ENCODE measurements around the gene MAZ. TPM values are rescaled to one million over a fixed set of nuclear protein-coding genes. Genes with fewer than 3 reads are reported as not detected.

Gene MAZ
- total and polyA plus RNA-seq, 2 donors (not counting 3 experiments of a cell fraction or from before 2014, with no cell fraction given) = 165 to 311 TPM

DNA sequence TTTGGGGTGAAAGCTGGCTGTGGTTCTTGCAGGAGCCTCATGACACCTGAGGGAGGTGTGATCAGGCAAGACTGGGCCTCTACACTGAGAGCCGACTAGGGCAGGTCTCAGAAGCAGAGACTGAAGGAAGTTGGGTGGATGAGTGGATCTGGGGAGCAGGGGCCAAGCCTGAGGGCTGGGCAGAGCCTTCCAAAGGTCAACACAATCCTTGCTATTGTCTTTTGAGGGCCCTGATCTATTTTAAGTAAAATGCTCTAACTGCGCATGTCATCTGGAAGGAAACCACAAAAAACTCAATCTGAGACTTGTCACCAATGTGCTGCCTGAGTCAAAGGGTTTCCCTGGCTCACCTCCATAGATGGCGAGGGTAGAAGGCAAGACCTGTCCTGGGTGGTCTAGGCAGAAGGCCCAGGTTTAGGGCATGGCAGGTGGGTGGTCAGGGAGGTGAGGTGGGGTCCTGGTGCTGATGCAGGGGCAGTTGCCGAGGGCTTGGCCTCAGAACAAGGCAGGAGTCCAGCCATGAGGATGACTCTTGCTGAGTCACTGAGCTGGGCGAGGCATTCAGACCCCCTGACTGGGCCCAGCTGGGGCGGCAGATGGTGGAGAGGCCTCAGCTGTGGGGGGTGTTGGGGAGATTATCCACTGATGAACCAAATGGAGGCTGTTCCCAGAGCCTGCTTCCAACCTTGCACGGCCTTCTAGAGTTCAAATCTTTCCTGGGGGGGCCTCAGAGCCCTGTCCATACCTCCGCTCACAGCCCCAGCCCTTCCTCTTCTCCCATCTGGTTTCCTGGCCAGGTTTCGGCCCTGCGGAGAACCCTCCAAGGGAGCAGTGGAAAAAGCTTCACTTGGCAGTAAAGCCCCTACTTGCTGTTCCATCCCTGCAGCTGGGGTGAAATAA lies 19.1 kb downstream of the MAZ start:
- TF ChIP-seq EZH2 (IDR thresholded peaks at IDR 0.05; ENCODE audit: borderline replicate concordance, low read depth, low read length, severe bottlenecking) = no peak
- TF ChIP-seq FOS (IDR thresholded peaks at IDR 0.05; ENCODE audit: borderline replicate concordance, insufficient read depth, low read length) = peak; percentile 39
- no TSS peak for BruUV-seq (replicated peaks)
- DNase-seq (ENCODE audit: low read depth, low spot score) = peak; percentile 65
- Histone ChIP-seq H3K9me3 (replicated peaks; ENCODE audit: control insufficient read depth, insufficient read depth, low read length) (no peaks in the 10 kb centered on the region), H2AFZ (ENCODE audit: low read depth, low read length) (peak overlapping the region; percentile 7), H4K20me1 (replicated peaks; ENCODE audit: control insufficient read depth, extremely low read depth, insufficient read depth, low read length) (no peaks in the 10 kb centered on the region), H3K36me3 (ENCODE audit: control insufficient read depth in 2 of 2, extremely low read depth in 1 of 2, insufficient read depth in 2 of 2, low read length in 2 of 2) (no peaks in the 10 kb centered on the region), H3K27me3 (ENCODE audit: control insufficient read depth in 2 of 2, insufficient read depth in 2 of 2, low read length in 2 of 2) (no peaks in the 10 kb centered on the region), H3K4me3 (replicated peaks in 1 of 3; ENCODE audit: insufficient read depth in 1 of 3, low read depth in 1 of 3, low read length in 3 of 3) (no peak overlapping the region), H3K27ac (ENCODE audit: insufficient read depth, low read depth, low read length) (peak overlapping the region; percentile 73), H3K4me2 (ENCODE audit: insufficient read depth, low read length) (peak overlapping the region; percentile 40), H3K79me2 (ENCODE audit: control insufficient read depth, insufficient read depth, low read length) (peaks cover 29% of the 10 kb centered on the region), H3K4me1 (ENCODE audit: control insufficient read depth, extremely low read depth, insufficient read depth, low read length) (peaks cover 47% of the 10 kb centered on the region), H3K9me1 (replicated peaks; ENCODE audit: control insufficient read depth, extremely low read depth, insufficient read depth, low read length) (no peaks in the 10 kb centered on the region), H3K9ac (replicated peaks; ENCODE audit: extremely low read depth, insufficient read depth, low read length) (no peak overlapping the region)
- no peak for FAIRE-seq
- intact Hi-C loops (cut with micrococcal nuclease) = loop anchor here (10.0 kb wide), 1 partner anchor 79 kb away; the partner anchor contains the start of gene ASPHD1
- POLR2A ChIA-PET = interaction anchor here (0.6 kb wide), 1 partner anchor 18 kb away, joined by 3 read pairs; no protein-coding TSS in a partner anchor
- dilution Hi-C loops (cut with MboI; ENCODE audit: extremely low pct_ligation_motif_present, low sequenced_read_pairs) = no loop called here
- CTCF ChIA-PET = interaction anchor here (0.6 to 7.0 kb wide), 8 partner anchors 9 to 125 kb away, joined by 3 to 66 read pairs (median 4); partner anchors contain the start of gene PAGR1

DNA sequence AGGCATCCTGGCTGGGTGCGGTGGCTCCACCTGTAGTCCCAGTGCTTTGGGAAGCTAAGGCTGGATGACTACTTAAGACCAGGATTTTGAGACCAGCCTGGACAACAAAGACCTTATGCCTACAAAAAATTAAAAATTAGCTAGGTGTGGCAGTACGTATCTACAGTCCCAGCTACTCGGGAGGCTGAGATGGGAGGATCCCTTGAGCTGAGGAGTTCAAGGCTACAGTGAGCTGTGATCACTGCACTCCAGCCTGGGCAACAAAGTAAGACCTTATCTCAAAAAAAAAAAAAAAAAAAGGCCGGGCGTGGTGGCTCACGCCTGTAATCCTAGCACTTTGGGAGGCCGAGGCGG lies 20.0 kb downstream of the MAZ start:
- FAIRE-seq (no peak), DNase-seq (ENCODE audit: low read depth, low spot score) (no peak)
- H3K36me3 ChIP-seq (ENCODE audit: control insufficient read depth in 2 of 2, extremely low read depth in 1 of 2, insufficient read depth in 2 of 2, low read length in 2 of 2) = peaks cover 0 to 3% of the 10 kb centered on the region in 2 experiments
- BruUV-seq (replicated peaks) = no TSS peak
- no peaks in the 10 kb centered on the region for H3K27me3 ChIP-seq (ENCODE audit: control insufficient read depth in 2 of 2, insufficient read depth in 2 of 2, low read length in 2 of 2)
- no peaks in the 10 kb centered on the region for H4K20me1 ChIP-seq (replicated peaks; ENCODE audit: control insufficient read depth, extremely low read depth, insufficient read depth, low read length)
- ChIA-PET CTCF (interaction anchor here (1.0 to 7.0 kb wide), 6 partner anchors 8 to 41 kb away, joined by 3 to 66 read pairs (median 12); partner anchors contain the start of gene PAGR1), POLR2A (no interaction called here)
- TF ChIP-seq GATA2 (IDR thresholded peaks at IDR 0.05; ENCODE audit: insufficient read depth, insufficient read length, low read depth, low read length) = no peak
- TF ChIP-seq POLR2AphosphoS5 (IDR thresholded peaks at IDR 0.05; ENCODE audit: insufficient read depth, low read depth, low read length) = no peak
- TF ChIP-seq CTCF (IDR thresholded peaks at IDR 0.05; ENCODE audit: extremely low read depth in 1 of 2, insufficient read depth in 1 of 2, low read depth in 1 of 2, low read length in 2 of 2) = no peak
- no peak for TF ChIP-seq MYC (IDR thresholded peaks at IDR 0.05; ENCODE audit: low read depth, low read length)
- TF ChIP-seq FOS (IDR thresholded peaks at IDR 0.05; ENCODE audit: borderline replicate concordance, insufficient read depth, low read length) = no peak
- no peak for TF ChIP-seq EZH2 (IDR thresholded peaks at IDR 0.05; ENCODE audit: borderline replicate concordance, low read depth, low read length, severe bottlenecking)
- no peak for TF ChIP-seq JUN (IDR thresholded peaks at IDR 0.05; ENCODE audit: borderline replicate concordance, insufficient read depth, insufficient read length, low read depth)
- TF ChIP-seq POLR2A (IDR thresholded peaks at IDR 0.05; ENCODE audit: low read depth, low read length) = no peak
- TF ChIP-seq MAX (IDR thresholded peaks at IDR 0.05; ENCODE audit: insufficient read depth, insufficient read length) = no peak
- H2AFZ ChIP-seq (ENCODE audit: low read depth, low read length) = no peak overlapping the region
- peaks cover 39% of the 10 kb centered on the region for H3K4me1 ChIP-seq (ENCODE audit: control insufficient read depth, extremely low read depth, insufficient read depth, low read length)
- no peak overlapping the region for H3K9ac ChIP-seq (replicated peaks; ENCODE audit: extremely low read depth, insufficient read depth, low read length)
- intact Hi-C loops (cut with micrococcal nuclease) = loop anchor here (10.0 kb wide), 1 partner anchor 78 kb away; the partner anchor contains the start of gene ASPHD1
- H3K9me3 ChIP-seq (replicated peaks; ENCODE audit: control insufficient read depth, insufficient read depth, low read length) = no peaks in the 10 kb centered on the region
- H3K4me3 ChIP-seq (replicated peaks in 1 of 3; ENCODE audit: insufficient read depth in 1 of 3, low read depth in 1 of 3, low read length in 3 of 3) = no peak overlapping the region
- dilution Hi-C loops (cut with MboI; ENCODE audit: extremely low pct_ligation_motif_present, low sequenced_read_pairs) = no loop called here
- H3K27ac ChIP-seq (ENCODE audit: insufficient read depth, low read depth, low read length) = no peak overlapping the region
- no peaks in the 10 kb centered on the region for H3K9me1 ChIP-seq (replicated peaks; ENCODE audit: control insufficient read depth, extremely low read depth, insufficient read depth, low read length)
- no peak overlapping the region for H3K4me2 ChIP-seq (ENCODE audit: insufficient read depth, low read length)
- H3K79me2 ChIP-seq (ENCODE audit: control insufficient read depth, insufficient read depth, low read length) = peaks cover 21% of the 10 kb centered on the region

All from endothelial cell of umbilical vein (primary cell).